Right cardiac atrium (tissue), 5 donors: ENCODE results near the gene OR2D2. TPM values are rescaled to one million over a fixed set of nuclear protein-coding genes. Genes with fewer than 3 reads are reported as not detected.
A peak's percentile ranks its signal among the peaks of the same experiment; 100 is the strongest.

ENCODE experiments used
- ATAC-seq, 2 donors: fragments of 200-7000 bp; cut with Tn5 transposase; one replicate each; pipeline versions ENCODE4 v1.8.0 to v1.9.1; 2020; ENCODE audit warnings: moderate library complexity in 2 of 2, mild to moderate bottlenecking in 1 of 2
- DNase-seq, 3 donors: peaks; one replicate each; pipeline ENCODE4 v3.0.0-alpha.2; 2020
- H3K27ac ChIP-seq: one replicate; pipeline ENCODE4 v1.5.1; 2013; ENCODE audit warnings: mild to moderate bottlenecking, low read length, control low read depth, moderate library complexity
- H3K27me3 ChIP-seq: one replicate; pipeline ENCODE4 v1.6.1; 2013; ENCODE audit not compliant: control insufficient read depth, insufficient read depth
- H3K4me1 ChIP-seq: one replicate; pipeline ENCODE4 v1.6.1; 2013; ENCODE audit warnings: low read length; ENCODE audit not compliant: control insufficient read depth, insufficient read depth
- H3K4me3 ChIP-seq: one replicate; pipeline ENCODE4 v1.5.1; 2013; ENCODE audit warnings: low read length, control low read depth
- H3K9me3 ChIP-seq: one replicate; pipeline ENCODE4 v1.6.1; 2013; ENCODE audit warnings: low read length; ENCODE audit not compliant: control insufficient read depth
- WGBS: extraction: QIAGEN DNeasy Blood & Tissue Kit; methylation state at CpG from one replicate; pipeline ENCODE4 v1.1.7; 2013; 5-methylcytosine and 5-hydroxymethylcytosine counted together
- intact Hi-C, 4 donors: fragments of 100-400 bp; cut with DNase I; formaldehyde crosslinking; loops; one replicate each; pipeline versions ENCODE4 v1.11.0 to v1.14.0; 2022 to 2023
- long read RNA-seq, 4 donors: library from polyadenylated mRNA; unstranded; transcript quantifications; one replicate each; pipeline ENCODE4 v2.0.0, GENCODE V29; 2020 to 2021
- polyA plus RNA-seq: library from polyadenylated mRNA; stranded (reverse); fragments of 200-250 nt; gene quantifications from one replicate; pipeline ENCODE4 v1.2.3, GENCODE V29; 2013
- total RNA-seq, 4 donors: library from RNA; stranded (reverse); fragmentation: NEBNext Ultra II Directional; extraction: Animal tissue kit (Norgen Biotek cat#: 25700); gene quantifications; one replicate each; pipeline ENCODE4 v1.2.1, GENCODE V29; 2021
- donor health status: healthy with polysubstance abuse.
- donor health status: DM: no; HTN: yes; CAD: no.
- donor health status: DM: no; HTN: no; CAD: no.
- donor health status: DM: no; HTN: yes; CAD: no; lungs with severe emphysema.
- donor health status: DM: yes; HTN: yes; CAD: no.

OR2D2 gene, protein sequence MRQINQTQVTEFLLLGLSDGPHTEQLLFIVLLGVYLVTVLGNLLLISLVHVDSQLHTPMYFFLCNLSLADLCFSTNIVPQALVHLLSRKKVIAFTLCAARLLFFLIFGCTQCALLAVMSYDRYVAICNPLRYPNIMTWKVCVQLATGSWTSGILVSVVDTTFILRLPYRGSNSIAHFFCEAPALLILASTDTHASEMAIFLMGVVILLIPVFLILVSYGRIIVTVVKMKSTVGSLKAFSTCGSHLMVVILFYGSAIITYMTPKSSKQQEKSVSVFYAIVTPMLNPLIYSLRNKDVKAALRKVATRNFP
- total RNA-seq (not detected), polyA plus RNA-seq (not detected)
- long read RNA-seq, donor 1, result 0 reads
- long read RNA-seq, donor 2, result 0 reads
- long read RNA-seq, donor 3, result 0 reads
- long read RNA-seq, donor 4, result 0 reads

DNA sequence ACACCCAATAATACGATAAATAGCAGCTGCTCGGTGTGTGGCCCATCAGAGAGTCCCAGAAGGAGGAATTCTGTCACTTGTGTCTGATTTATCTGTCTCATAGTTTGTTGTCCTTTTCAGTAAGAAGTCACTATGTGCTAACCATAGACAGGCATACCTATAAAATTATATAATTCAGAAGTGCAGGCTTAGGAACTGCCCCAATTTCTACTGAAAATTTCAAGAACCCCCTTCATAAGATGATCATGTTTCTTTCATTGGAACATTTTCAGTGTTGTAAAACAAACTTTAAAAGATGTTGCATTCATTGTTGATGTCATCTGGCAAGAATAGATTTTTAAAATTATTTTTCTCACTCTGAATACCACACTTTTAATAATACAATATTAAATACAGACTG is at the start of gene OR2D2:
Gene OR2D2 (minus strand): TSS at position 101 of the 400 bp plus-strand sequence. CDS start 0 bp downstream, at position 101.
- ATAC-seq (no peak), DNase-seq (no peak)
- Histone ChIP-seq H3K27ac (no peak within 1 kb of the TSS), H3K4me3 (no peak within 1 kb of the TSS), H3K27me3 (no peaks in the 10 kb centered on the region), H3K9me3 (no peaks in the 10 kb centered on the region), H3K4me1 (no peaks in the 10 kb centered on the region)
- WGBS, result 85% methylated on average over 2 of the region's 2 CpGs
- intact Hi-C loops, result no loop called here

DNA sequence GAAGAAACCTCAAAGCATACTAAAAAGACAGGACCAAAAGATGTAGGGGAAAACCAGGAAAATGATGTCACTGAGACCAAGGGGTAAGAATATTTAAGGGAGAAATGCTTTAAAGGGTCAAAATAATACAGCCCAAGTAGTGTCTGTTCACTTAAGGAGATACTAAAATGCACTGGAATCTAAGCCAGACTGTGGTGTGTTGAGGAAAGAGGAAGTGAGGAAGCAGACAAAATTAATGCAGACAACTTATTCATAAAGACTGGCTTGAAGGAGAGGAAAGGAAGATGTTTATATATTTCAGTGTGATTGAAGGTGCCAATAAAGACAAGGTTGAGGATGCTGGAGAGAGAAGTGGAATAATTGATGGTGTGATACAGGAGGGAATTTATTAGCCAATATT is 49.7 kb upstream of the OR2D2 start:
- intact Hi-C loops, result no loop called here
- no peak for ATAC-seq

DNA sequence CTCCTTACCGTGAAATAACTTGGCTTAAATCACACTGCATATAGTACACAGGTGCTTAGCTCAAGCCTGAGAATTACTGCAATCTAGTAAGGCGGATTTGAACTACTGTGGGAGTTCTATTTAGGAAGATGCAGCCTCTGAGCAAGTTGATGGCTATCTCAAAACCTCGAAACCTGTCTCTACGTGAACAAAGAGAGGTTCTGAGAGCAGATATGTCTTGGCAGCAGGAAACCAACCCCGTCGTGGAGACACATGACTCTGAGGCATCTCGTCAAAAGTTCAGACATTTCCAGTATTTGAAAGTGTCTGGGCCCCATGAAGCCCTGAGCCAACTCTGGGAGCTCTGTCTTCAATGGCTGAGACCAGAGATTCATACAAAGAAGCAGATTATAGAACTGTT is 39.8 kb upstream of the OR2D2 start:
- Histone ChIP-seq H3K27ac (no peak overlapping the region), H3K9me3 (no peaks in the 10 kb centered on the region), H3K27me3 (no peaks in the 10 kb centered on the region), H3K4me1 (no peaks in the 10 kb centered on the region), H3K4me3 (no peak overlapping the region)
- intact Hi-C loops, result no loop called here
- WGBS, result 82% methylated on average over 7 of the region's 7 CpGs
- ATAC-seq (no peak), DNase-seq (peak in 1 of 3 donors; percentile 3)

More for the DNA sequence above, 49.7 kb upstream of the OR2D2 start:
- DNase-seq, result no peak
- Histone ChIP-seq H3K27ac (no peak overlapping the region), H3K27me3 (no peaks in the 10 kb centered on the region), H3K4me1 (no peaks in the 10 kb centered on the region), H3K4me3 (no peak overlapping the region), H3K9me3 (no peaks in the 10 kb centered on the region)

DNA sequence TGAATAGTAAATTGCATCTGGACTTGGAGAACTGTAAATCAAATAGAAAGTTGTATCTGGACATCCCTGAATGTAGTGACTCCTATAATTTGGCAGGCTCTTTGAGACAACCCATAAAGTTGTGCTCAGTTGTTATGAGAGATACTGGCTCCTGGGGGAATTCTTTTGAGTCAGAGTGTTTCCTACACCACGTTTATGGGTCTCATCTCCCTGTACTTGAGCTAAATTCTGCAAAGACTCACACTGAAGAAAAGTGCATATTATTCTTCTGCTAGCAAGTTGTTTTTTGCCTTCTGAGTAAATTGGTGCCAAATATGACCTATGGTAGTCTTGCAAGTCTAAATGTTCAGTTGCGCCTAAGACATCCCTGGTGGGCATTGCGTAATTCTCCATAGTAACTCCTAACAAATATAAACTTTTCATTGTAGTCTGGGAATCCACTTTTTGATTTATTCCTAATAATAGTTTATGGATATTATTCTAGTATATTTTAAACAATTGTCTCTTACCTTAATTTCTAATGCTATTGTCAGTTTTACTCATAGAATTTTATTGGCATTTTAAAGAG is 38.9 kb upstream of the OR2D2 start:
- H3K9me3 ChIP-seq, result no peaks in the 10 kb centered on the region
- no peak overlapping the region for H3K27ac ChIP-seq
- WGBS, result 77% methylated on average over 3 of the region's 3 CpGs
- no peaks in the 10 kb centered on the region for H3K27me3 ChIP-seq
- no peak overlapping the region for H3K4me3 ChIP-seq
- intact Hi-C loops, result no loop called here
- H3K4me1 ChIP-seq, result no peaks in the 10 kb centered on the region
- ATAC-seq, result no peak
- no peak for DNase-seq

DNA sequence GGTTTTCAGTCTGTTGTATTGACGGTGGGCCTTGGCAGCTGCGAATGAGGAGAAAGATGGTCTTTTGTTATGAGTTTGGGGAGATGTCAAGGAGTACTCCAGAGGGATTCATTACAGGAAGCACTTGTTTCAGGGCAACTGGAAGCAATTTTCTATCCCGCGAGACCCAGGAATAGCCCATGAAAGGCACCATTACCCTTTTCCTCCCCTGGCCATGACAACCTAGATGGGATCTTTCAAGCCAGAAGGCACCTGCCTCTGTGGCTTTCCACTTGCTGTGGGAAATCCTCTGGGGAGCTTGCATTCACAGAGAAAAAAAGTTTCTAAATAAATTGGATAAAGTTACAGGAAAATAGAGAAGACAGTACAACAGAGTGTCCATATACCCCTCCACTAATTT is 36.6 kb upstream of the OR2D2 start:
- H3K9me3 ChIP-seq, result no peaks in the 10 kb centered on the region
- no peak overlapping the region for H3K27ac ChIP-seq
- no peak for ATAC-seq
- no peak overlapping the region for H3K4me3 ChIP-seq
- H3K27me3 ChIP-seq, result no peaks in the 10 kb centered on the region
- 69% methylated on average over 4 of the region's 4 CpGs for WGBS
- no peak for DNase-seq
- no peaks in the 10 kb centered on the region for H3K4me1 ChIP-seq
- intact Hi-C loops, result no loop called here

DNA sequence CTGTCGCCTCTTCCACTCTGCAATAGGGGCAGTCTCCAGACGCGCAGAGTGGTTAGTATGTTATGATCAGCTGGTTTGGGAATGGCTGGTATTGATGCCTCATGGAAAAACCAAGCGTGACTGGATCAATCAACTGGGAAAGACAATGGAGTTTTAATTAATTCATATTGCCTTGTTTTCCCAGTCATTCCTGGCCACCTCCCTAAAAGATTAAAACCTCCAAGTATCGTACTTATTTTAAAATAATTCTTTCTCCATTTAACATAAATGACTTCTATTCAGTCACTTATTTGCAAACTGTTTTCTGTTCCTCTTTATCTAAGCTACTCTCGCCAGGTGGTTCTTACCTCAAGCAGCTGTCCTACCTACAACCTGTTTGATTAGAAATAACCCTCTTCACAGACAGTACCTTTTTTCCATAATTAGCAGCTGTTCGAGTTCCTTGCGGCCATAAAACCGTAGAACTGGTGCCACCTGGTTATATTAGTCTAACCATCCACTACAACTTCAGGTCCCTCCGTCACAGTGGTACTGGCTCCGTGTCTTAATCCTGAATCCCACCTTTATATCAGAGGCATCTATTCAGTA is 34.8 kb upstream of the OR2D2 start:
- Histone ChIP-seq H3K9me3 (no peaks in the 10 kb centered on the region), H3K27ac (no peak overlapping the region), H3K4me1 (no peaks in the 10 kb centered on the region), H3K4me3 (peak overlapping the region; percentile 59), H3K27me3 (no peaks in the 10 kb centered on the region)
- WGBS, result 20% methylated on average over 11 of the region's 11 CpGs
- ATAC-seq, result no peak
- intact Hi-C loops, result no loop called here
- DNase-seq, result no peak

DNA sequence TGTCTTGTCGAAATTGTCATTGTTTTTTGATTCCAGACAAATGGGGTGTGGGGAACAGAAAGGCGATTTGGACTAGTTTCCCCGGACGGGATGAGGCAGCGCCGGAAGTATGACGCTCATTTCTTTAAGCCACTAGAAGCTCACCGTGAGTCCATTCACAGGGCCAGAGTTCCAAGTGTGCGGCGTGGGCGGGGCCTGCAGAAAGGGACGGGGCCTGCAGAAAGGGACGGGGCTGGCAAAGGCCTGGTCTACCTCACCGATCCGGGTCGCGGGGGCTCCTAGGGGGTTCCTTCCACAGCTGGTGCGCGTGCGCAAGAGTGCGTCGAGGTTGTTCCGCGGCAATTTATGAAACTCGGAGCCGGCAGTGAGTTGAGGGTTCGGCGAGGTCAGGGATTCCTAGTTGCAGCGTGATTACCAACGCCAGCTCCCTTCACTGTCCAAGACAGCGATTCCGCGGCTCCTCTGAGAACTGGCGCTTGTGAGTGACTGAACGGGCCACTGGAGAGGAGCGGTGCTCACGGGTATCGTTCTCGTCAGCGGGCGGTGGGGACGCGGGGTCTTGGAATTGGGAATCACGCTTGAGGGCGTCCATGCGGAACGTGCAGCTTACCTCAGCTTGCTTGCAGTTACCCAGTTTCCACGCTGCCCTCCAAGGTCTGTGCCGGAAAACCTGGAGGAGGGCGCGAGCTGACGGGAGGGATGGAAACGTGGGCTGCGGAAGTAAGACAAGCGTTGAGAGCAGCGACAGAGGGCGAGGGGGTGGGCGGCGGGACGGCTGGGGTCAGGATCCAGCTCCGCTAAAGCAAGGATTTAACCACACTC is 34.1 kb upstream of the OR2D2 start, which contains the start of gene ZNF215:
Gene ZNF215 (plus strand): TSS at position 219 of the 822 bp plus-strand sequence. CDS start 5,847 bp downstream, outside the sequence.
- Histone ChIP-seq H3K27ac (no peak within 1 kb of the TSS), H3K4me3 (peak within 1 kb of the TSS; percentile 59), H3K4me1 (no peaks in the 10 kb centered on the region), H3K9me3 (no peaks in the 10 kb centered on the region), H3K27me3 (no peaks in the 10 kb centered on the region)
- intact Hi-C loops, result no loop called here
- under 1% methylated on average over 61 of the region's 61 CpGs for WGBS
- DNase-seq (peak; percentile 87 to 92 (median 89)), ATAC-seq (peak; percentile 95 to 97)

DNA sequence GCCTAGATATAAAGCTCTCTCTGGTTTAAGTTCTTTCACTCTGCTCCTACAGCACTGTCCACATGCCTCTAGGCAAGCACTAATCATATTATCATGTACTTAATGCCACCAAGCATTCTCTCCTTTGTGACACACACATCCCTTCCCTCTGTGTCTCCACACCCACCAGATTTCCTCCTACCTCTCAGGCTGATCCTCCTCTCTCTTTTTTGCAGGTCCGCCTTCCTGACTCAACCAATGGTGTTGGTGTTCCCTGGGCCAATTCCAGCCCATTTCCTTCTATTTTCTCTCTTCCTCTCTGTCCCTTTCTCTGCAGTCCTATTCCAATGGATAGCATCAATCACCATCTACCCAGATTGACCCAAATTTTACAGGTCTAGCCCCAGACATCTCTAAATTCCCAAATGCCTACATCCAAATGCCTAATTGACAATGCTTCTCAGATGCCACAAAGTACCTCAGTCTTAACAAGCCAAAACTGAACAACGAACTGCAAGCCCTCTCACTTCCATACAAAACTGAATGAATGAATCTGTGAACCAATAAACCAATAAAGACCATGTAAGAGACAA is 33.4 kb upstream of the OR2D2 start:
- H3K4me1 ChIP-seq, result no peaks in the 10 kb centered on the region
- H3K27ac ChIP-seq, result no peak overlapping the region
- DNase-seq (peak in 1 of 3 donors; percentile 10), ATAC-seq (peak; percentile 27 to 48)
- no peaks in the 10 kb centered on the region for H3K27me3 ChIP-seq
- peak overlapping the region; percentile 59 for H3K4me3 ChIP-seq
- intact Hi-C loops, result no loop called here
- 41% methylated on average over 2 of the region's 2 CpGs for WGBS
- no peaks in the 10 kb centered on the region for H3K9me3 ChIP-seq

DNA sequence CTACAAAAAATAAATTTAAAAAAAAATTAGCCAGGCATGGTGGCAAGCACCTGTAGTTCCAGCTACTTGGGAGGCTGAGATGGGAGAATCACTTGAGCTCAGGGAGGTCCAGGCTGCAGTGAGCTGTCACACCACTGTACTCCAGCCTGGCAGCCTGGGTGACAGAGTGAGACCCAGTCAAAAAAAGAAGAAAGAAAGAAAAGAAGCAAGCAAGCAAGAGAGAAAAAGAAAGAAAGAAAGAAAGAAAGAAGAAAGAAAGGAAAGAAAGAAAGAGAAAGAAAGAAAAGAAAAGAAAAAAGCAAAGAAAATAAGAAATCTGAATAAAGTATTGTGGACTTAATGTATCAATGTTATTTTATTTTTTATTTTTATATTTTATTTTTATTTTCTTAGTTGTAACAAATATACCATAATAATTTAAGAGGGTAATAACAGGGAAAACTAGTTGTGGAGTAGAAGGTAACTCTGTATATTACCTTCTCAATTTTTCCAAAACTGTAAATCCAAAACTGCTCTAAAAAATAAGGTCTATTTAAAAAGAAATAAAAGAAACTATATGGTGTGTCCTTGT is 32.8 kb upstream of the OR2D2 start:
- ATAC-seq, result no peak
- H3K27ac ChIP-seq, result no peak overlapping the region
- no peak overlapping the region for H3K4me3 ChIP-seq

DNA sequence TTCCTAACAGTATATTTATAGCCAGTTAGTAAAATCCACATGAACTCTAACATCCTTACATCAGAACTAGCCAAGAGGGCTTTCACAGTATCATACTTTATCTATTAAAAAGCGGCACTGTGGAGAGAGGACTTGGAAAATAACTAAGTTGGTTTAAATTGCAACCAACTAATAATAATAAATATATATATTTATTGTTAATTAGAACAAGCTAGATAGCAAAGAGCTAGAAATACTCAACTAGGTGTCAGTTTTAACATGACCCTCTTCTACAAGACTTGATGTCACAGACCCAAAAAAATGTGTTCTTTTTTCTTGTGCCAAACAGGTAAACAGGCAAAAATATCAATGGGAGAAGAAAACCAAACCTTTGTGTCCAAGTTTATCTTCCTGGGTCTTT is 28.4 kb upstream of the OR2D2 start, which contains the start of gene OR2D3:
Gene OR2D3 (plus strand): TSS at position 301 of the 400 bp plus-strand sequence. CDS start 0 bp downstream, at position 301.
- intact Hi-C loops, result no loop called here
- no peak within 1 kb of the TSS for H3K27ac ChIP-seq
- 88% methylated on average over 1 of the region's 1 CpG for WGBS
- no peak within 1 kb of the TSS for H3K4me3 ChIP-seq
- DNase-seq, result no peak
- H3K9me3 ChIP-seq, result no peaks in the 10 kb centered on the region
- H3K27me3 ChIP-seq, result no peaks in the 10 kb centered on the region
- H3K4me1 ChIP-seq, result no peaks in the 10 kb centered on the region
- no peak for ATAC-seq

More for the DNA sequence above, 32.8 kb upstream of the OR2D2 start:
- no peaks in the 10 kb centered on the region for H3K4me1 ChIP-seq
- intact Hi-C loops, result no loop called here
- peak in 1 of 3 donors; percentile 10 for DNase-seq
- H3K27me3 ChIP-seq, result no peaks in the 10 kb centered on the region
- no peaks in the 10 kb centered on the region for H3K9me3 ChIP-seq
